Kidney tubule cell (primary cell): ENCODE measurements around the gene HOXC5.

Experiments used
- DNase-seq: peaks from one replicate; pipeline ENCODE4 v3.0.0-alpha.2; 2018; ENCODE audit warnings: low spot score

The HOXC5 gene

GRCh38 chr12:54047160-54047963 lies 14.5 kb downstream of the HOXC5 start:
- DNase-seq, result no peak

GRCh38 chr12:54047964-54048303 lies 15.1 kb downstream of the HOXC5 start:
- DNase-seq, result no peak

GRCh38 chr12:54048406-54049093 lies 15.7 kb downstream of the HOXC5 start:
- DNase-seq, result no peak

- DNase-seq, result no peak
These were observed 16.3 kb downstream of the HOXC5 start for GRCh38 chr12:54049108-54049507.

GRCh38 chr12:54050482-54050810 lies 17.6 kb downstream of the HOXC5 start:
- no peak for DNase-seq

DNA sequence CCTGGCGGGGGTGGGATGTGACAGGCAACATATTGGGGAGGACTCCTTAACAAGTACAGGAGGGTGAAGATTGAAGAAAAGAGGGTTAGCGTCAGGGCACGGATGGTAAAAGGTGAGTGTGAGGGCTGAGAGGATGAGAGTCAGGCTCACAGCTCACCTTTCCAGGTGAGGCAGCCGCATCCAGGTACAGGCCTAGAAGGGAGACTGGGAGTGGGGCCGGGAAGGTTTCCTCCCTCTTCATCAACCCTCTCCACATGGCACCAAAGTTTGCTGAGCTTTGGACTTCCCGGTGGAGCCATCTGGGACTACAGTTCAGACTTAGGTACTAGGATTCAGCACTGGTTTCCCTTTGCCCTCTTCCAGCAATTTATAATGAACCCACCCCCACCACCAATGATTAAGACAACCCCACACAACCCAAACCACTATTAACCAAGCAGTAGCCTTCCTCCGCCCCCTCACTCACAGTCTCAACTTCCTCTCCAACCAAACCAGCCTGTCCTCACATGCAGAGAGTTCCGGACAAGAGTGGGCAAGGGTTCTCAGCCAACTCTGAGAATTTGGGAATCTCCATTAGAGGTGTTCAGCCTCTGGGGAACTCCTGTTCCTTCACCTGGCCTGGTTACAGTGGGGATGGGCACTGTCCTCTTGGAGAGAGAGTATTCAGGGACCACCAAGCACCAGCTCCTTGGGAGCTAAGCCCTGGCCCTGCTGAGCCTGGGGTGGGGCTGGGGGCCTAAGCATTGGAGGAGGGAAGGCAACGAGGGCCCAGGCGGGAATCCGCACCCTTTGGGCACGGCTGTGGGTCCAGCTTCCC lies 18.4 kb downstream of the HOXC5 start:
- DNase-seq, result no peak

GRCh38 chr12:54051874-54052437 lies 19.1 kb downstream of the HOXC5 start:
- no peak for DNase-seq

GRCh38 chr12:54052438-54053002 lies 19.7 kb downstream of the HOXC5 start:
- DNase-seq, result no peak

- no peak for DNase-seq
These were observed 20.3 kb downstream of the HOXC5 start for GRCh38 chr12:54053003-54053750.

DNA sequence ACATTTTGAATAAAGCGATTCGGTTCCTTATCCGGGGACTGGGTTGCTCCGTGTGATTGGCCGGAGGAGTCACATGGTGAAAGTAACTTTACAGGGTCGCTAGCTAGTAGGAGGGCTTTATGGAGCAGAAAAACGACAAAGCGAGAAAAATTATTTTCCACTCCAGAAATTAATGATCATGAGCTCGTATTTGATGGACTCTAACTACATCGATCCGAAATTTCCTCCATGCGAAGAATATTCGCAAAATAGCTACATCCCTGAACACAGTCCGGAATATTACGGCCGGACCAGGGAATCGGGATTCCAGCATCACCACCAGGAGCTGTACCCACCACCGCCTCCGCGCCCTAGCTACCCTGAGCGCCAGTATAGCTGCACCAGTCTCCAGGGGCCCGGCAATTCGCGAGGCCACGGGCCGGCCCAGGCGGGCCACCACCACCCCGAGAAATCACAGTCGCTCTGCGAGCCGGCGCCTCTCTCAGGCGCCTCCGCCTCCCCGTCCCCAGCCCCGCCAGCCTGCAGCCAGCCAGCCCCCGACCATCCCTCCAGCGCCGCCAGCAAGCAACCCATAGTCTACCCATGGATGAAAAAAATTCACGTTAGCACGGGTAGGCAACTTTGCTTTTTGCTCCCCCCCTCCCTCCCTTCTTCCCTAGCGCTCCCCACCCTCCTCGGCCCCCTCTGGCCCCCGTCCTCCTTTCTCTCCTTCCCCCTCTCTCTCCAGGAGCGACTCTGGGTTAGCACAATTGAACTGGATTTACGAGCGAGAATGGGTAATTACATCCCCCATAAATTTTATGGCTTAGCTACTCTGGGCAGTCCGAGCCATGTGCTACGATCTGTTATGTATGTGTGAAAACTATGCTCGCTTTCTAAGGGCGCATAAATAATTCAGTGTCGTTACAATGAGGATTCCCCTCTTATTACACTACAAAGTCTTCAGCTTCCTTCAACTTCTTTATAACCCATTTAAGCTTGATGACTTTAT lies 21.2 kb downstream of the HOXC5 start, which contains the start of gene HOXC4:
Gene HOXC4, plus strand, starts transcription at position 85 of the 991 bp plus-strand sequence. Its CDS starts 88 bp downstream, at position 173.
- DNase-seq, result no peak

- DNase-seq, result no peak
These were observed 21.9 kb downstream of the HOXC5 start for GRCh38 chr12:54054742-54055194.

DNA sequence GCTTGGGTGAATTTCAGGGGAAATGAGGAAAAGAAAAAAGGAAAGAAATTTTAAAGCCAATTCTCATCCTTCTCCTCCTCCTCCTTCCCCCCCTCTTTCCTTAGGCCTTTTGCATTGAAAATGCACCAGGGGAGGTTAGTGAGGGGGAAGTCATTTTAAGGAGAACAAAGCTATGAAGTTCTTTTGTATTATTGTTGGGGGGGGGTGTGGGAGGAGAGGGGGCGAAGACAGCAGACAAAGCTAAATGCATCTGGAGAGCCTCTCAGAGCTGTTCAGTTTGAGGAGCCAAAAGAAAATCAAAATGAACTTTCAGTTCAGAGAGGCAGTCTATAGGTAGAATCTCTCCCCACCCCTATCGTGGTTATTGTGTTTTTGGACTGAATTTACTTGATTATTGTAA lies 22.7 kb downstream of the HOXC5 start:
- no peak for DNase-seq

GRCh38 chr12:54056110-54056509 lies 23.3 kb downstream of the HOXC5 start:
- DNase-seq, result no peak

- no peak for DNase-seq
These were observed 25.4 kb downstream of the HOXC5 start for GRCh38 chr12:54058128-54058768.

DNA sequence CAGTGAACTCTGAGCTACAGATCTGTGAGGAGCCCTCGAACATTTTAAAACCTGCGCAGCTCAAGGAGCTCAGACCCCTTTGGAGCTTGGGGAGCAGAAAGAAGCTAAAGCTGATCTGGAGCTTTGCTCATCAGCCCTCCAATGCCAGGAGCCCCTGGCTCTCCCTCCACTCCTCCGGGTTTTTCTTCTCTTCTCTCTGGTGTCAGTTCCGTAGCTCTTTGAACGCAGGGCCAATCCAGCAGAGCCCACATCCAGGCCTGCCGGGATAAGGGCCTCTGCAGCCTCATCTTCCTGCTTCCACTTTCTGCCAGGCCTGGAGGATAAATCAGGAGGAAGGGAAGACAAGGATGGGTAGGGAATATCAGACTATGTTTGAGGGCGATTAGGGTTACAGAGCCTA lies 26.8 kb downstream of the HOXC5 start:
- DNase-seq, result no peak

DNA sequence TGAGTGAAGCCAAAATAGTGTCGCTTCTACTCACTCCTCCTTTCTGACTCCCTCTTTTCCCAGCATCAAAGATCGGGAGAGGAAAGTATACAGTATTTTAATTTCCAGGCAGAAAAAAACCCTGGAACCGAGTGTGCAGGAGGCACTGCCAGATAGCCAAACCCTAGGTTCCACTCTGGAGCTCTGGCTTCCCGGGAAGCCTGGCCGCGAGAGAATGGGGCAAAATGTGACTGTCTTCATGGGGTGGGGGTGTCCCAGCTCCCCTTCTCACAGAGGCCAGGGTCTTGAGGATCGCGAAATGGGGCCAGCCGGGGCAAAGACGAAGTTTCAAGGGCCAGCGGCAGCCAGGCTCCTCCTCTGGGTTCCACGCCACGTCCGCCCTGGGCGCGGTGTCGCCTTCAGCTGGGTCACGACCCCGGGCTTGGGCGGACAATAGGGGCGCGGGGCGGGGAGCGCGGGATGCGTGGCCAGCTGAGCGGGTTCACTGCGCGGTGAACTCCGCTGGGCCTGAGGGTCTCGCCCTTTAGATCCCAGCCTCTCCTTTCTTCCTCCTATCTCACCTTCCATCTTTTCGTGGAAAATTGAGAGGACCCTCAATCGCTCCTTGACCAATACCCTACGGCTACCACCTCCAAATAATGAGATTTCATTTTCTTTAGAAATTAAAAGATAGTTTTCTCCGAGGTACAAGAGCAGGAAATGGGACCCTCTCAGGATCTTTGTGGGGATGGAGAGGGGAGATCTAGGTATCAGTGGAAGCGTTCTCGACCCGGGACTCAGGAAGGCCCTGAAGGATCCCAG lies 27.5 kb downstream of the HOXC5 start:
- no peak for DNase-seq

DNA sequence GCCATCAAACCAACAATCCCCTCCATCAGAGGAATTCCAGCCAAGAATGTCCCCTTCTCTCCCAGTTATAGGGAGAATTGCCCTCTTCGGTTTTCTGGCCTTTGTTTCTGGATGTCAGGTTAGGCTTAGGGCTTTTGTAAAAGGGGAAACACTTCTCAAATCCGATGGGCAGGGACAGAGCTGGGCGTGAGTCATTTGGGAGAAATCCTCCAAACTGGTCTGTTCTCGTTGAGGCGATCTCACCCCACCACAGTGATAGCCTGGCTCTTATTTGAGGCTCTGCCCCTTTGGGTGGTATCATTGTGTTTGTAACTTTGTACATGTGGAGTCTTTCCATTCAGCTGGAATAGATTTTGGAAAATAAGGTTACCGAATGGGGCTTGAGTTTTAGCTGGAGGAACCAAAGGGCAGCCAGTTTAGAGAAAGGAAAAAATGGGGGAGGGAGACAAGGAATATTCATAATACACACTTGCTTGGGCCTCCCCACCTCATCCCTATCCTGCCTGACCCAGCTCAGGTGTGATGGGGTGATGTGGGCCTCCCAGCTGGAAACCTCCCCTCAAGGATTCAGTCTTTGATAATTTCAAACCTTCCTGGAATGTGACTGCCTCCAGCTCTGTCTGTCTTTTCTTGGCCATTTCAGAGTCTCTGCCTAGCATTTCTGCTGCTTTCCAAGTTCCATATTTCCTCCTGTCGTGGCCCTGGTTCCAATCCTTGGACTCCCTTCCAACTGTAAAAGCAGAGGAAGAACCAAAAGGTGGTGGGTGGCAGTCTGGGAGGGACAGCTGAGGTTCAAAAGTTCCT lies 28.3 kb downstream of the HOXC5 start:
- peak; percentile 17 for DNase-seq

GRCh38 chr12:54065677-54066076 lies 32.8 kb downstream of the HOXC5 start:
- no peak for DNase-seq
